GM06990 (cell line): ENCODE results near the gene AFDN.

ENCODE experiments used
- DNase-seq: peaks from one replicate; pipeline ENCODE4 v3.0.0-alpha.2; 2011; ENCODE audit not compliant: insufficient read length; ENCODE audit errors: extremely low read depth
- H3K27me3 ChIP-seq: replicated peaks from 2 replicates; pipeline ENCODE4 v1.6.0; 2011; ENCODE audit warnings: low read length; ENCODE audit not compliant: control insufficient read depth, insufficient read depth
- H3K36me3 ChIP-seq: 2 replicates; pipeline ENCODE4 v1.5.1; 2011; ENCODE audit warnings: low read length; ENCODE audit not compliant: control insufficient read depth, insufficient read depth
- H3K4me3 ChIP-seq: replicated peaks from 2 replicates; pipeline ENCODE4 v1.5.1; 2011; ENCODE audit warnings: low read depth, mild to moderate bottlenecking, control low read depth, low read length
- TF ChIP-seq, protein P1 (sequence below): IDR thresholded peaks from 2 replicates; pipeline ENCODE4 v1.5.1; 2011; ENCODE audit warnings: low read length, control low read depth, mild to moderate bottlenecking, inconsistent platforms; ENCODE audit not compliant: insufficient read depth, poor library complexity, severe bottlenecking

Gene AFDN

DNA sequence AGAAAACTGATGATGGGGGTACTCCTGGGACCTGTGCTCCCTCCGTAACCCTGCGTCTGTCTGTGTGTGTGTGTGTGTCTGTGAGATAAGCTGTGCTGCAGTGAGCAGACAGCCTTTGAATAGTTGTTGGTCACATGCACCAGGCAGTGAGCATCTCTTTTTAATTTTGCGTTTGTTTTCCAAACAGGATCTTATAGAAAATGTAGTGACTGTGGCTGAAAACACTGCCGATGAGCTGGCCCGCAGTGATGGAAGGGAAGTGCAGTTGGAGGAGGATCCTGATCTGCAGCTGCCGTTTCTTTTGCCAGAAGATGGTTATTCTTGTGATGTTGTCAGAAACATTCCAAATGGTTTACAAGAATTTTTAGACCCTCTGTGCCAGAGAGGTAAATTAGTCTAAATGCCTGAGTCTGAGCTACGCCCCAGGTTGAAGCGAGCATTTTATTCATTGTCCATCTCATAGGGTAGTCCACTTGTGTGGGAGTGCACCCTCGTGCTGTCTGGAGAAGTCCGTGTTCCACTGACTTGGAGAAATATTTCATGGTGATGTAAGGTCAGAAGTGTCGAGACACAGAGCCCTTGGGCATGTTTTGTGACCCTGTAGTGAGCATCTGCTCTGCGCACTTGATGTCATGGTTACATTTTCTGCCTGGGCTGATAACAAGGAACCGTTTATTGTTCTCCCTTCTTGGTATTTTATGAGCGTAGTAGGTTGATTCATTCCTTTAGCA lies 92.0 kb downstream of the AFDN start:
- Histone ChIP-seq H3K27me3 (no peaks in the 10 kb centered on the region), H3K4me3 (no peak overlapping the region), H3K36me3 (peaks cover 5% of the 10 kb centered on the region)
- no peak for DNase-seq
- TF ChIP-seq, protein P1, sequence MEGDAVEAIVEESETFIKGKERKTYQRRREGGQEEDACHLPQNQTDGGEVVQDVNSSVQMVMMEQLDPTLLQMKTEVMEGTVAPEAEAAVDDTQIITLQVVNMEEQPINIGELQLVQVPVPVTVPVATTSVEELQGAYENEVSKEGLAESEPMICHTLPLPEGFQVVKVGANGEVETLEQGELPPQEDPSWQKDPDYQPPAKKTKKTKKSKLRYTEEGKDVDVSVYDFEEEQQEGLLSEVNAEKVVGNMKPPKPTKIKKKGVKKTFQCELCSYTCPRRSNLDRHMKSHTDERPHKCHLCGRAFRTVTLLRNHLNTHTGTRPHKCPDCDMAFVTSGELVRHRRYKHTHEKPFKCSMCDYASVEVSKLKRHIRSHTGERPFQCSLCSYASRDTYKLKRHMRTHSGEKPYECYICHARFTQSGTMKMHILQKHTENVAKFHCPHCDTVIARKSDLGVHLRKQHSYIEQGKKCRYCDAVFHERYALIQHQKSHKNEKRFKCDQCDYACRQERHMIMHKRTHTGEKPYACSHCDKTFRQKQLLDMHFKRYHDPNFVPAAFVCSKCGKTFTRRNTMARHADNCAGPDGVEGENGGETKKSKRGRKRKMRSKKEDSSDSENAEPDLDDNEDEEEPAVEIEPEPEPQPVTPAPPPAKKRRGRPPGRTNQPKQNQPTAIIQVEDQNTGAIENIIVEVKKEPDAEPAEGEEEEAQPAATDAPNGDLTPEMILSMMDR: no peak

DNA sequence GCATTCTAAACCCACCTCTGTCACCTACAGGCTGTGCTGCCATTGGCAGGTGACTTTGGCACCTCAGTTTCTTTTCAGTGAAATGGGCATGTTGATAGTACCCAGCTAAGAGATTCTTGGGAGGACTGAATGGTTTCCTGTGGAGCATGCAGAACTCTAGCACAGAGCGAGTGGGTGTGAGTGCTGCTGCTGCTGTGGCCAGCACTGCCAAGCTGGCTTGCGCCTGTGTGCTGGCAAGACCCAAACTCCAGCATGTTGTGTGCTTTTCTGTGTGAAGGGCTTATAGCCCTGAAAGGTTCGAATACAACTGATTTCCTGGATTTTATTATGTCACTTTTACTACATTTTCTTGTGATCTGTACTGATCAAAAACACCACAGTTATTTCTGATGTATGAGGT lies 92.6 kb downstream of the AFDN start:
- DNase-seq: no peak
- Histone ChIP-seq H3K4me3 (no peak overlapping the region), H3K36me3 (peaks cover 5% of the 10 kb centered on the region), H3K27me3 (no peaks in the 10 kb centered on the region)
- TF ChIP-seq, protein P1: no peak

DNA sequence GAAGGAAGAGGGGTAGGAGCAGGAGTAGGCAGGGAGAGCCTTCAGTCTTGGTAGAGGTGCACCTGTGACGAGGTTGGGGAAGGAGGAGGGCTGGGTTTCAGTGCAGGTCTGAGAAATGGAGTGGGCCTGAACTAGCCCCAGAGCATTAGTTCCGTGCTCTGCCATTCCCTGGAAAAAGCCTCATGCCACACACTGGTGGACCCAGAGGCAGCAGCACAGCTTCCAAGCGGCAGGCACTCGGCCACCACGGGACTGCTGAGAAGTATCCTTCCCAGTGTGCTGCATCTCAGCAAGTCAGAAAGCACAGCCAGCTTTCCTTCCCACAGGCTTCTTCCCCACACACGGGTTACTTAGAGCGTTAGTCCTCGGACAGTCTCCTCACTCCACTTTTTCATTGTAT lies 93.5 kb downstream of the AFDN start:
- Histone ChIP-seq H3K4me3 (no peak overlapping the region), H3K36me3 (peaks cover 6% of the 10 kb centered on the region), H3K27me3 (no peaks in the 10 kb centered on the region)
- DNase-seq: no peak
- TF ChIP-seq, protein P1: no peak

DNA sequence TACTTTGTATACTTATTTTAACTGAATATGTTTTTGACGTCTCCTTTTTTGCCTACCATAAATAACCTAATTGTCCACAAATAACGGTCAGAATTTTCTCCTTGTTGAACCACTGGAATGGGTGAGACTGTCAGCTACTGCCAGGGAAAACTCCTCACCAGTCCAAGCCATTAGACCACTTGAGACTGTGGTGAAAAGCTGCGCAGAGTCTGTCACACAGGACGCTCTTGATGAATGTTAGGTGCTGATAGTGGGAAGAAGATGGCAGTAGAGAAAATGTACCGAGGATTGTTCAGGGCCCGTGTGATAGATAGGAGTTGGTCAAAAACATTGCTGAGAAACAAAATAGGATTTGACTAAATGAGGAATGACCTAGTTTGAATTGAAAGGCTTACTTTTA lies 95.1 kb downstream of the AFDN start:
- Histone ChIP-seq H3K4me3 (no peak overlapping the region), H3K27me3 (no peaks in the 10 kb centered on the region), H3K36me3 (peaks cover 7% of the 10 kb centered on the region)
- no peak for DNase-seq
- TF ChIP-seq, protein P1: no peak

DNA sequence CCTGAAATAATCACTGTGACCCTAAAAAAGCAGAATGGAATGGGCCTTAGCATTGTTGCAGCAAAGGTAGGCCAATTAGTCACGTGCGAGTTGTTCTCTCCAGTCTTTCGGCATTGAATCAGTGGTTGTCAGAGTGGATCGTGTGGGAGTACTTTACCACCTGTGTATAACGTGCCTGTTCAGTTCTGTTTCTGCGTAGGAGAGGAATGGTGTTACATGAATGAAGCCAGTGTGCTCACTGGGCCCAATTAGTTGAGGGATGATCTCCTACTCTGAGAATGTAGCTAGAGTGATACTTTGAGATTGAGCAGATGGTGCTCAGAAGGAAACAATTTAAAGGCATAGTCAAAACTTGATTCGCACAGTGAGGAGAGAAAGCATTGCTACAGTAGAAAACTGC lies 98.3 kb downstream of the AFDN start:
- DNase-seq: no peak
- Histone ChIP-seq H3K27me3 (no peaks in the 10 kb centered on the region), H3K4me3 (no peak overlapping the region), H3K36me3 (peaks cover 8% of the 10 kb centered on the region; the same call in 1 of the 2 replicates)
- TF ChIP-seq, protein P1: no peak
